NCI-H2107 (cell line): ENCODE data around the gene PSMB10.
"Not testable (repeated sequence)": the region's sequence is repeated elsewhere in the genome, so short reads cannot be mapped to it uniquely, and the experiment has no call there.

Experiments used
- DNase-seq: peaks from one replicate; lab custom pipeline; 2025; lab: John Stamatoyannopoulos, UW

Gene PSMB10

DNA sequence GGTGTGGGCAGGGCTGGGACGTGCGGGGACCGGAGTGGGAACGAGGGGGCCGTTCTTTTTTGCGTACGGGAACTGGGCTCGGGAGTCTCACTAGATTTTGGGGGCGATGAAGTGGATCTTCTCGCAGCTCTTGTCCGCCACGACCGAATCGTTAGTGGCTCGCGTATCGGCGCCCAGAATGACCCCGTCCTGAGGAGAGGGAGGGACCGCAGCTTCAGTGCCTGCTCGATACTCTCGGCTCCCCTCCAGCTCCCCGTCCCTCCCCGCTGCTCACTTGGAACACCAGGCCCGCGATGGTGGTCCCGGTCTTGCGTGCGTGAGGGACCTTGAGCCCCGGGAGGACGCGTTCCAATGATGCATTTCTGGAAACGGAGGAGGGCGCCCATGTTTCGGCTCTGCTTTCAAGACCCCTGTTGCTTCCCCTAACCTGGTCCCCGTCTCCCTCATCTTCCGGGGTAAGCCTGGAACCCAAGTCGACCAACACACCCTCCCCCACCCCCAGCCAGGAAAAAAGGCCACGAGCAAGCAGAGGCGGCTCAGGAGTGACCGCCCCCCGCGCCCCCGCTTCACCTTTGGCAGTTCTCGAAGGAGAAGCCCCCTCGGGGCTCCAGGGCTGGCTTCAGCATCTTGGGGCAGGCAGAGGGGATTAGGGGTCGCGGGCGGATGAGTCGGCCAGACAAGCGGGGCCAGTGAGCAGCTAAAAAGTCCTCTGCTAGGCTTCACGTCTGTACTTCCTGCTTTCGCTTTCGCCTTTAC lies at the start of gene PSMB10:
Gene PSMB10, minus strand, starts transcription at position 727 of the 756 bp plus-strand sequence. Its CDS starts 101 bp downstream, at position 626.
- no peak for DNase-seq

DNA sequence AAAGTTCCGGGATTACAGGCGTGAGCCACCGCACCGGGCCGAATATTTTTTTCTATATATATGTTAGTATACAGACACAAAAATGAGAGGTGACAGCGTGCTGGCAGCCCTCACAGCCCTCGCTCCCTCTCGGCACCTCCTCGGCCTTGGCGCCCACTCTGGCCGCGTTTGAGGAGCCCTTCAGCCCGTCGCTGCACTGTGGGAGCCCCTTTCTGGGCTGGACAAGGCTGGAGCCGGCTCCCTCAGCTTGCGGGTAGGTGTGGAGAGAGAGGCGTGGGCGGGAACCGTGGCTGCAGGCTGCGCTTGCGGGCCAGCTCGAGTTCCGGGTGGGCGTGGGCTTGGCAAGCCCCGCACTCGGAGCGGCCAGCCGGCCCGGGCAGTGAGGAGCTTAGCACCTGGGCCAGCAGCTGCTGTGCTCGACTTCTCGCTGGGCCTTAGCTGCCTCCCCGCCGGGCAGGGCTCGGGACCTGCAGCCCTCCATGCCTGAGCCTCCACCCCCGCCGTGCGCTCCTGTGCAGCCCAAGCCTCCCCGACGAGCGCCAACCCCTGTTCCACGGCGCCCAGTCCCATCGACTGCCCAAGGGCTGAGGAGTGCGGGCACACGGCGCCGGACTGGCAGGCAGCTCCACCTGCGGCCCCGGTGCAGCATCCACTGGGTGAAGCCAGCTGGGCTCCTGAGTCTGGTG lies 45.5 kb upstream of the PSMB10 start:
- DNase-seq = no peak

DNA sequence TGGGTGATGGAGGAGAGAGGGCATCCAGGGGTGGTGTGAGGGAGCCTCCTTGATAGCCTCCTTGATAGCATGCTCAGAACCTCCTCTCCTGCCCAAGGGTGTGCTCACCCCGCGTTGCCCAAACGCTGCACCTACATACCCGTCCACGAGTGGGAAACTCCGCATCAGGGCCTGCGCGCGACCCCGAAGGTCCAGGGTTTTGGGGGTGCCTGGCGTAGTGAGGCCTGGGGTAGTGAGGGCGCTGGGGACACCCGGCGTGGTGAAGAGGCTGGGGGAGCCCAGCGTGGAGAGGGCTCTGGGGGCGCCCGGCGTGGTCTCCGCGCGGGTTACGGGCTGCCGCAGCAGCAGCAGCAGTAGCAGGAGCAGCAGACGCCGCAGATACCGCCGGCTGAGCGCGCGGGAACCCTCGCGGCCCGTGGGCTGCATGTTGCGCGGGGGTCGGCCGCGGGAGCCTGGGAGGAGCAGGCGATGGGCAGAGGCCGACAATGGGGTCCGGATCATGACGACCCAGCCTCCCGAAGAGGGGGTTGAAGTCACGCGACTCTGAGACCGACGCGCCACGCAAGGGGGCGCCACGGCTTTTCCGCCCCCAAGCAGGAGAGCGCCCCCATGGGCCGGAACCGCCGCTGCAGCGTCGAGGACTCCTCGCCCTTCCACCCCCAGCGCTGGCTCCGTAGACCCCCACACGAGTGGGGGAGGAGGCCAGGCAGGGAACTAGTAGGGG lies 43.5 kb upstream of the PSMB10 start, which contains the start of gene DPEP3:
Gene DPEP3, minus strand, starts transcription at position 545 of the 724 bp plus-strand sequence. Its CDS starts 119 bp downstream, at position 426.
- no peak for DNase-seq

DNA sequence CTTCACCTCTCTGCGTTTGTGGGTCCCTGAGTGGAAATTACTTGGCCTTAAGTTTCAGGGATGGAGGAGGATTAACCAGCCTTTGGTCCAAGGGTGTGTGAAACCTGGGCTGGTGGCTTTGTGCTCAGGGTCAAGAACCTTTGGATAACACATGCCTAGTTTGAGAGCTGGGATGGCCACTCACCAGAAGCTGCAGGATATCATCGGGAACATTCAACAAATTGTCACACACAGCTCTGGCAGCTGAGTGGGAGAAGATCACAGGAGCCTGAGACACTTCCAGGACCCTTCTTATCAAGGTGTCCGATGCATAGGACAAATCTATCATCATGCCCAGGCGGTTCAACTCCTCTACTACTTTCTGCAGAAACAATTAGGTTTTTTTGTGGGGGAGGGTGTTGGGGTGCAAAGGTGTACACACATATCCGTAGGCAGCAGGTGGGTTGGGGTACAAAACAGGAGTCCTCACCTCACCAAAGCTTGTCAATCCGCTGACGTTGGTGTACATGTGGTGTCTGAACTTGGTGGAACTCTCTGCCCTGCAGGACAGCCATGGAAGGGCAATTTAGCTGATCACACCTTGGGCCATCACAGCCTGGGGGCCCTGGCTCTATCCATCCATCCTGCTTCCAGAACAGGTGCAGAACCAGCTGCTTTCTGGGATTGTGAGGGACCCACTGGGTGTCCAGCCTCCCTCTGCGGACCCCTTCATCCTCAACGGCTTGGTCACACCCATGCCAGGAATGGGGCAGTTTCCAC lies 41.0 kb upstream of the PSMB10 start:
- no peak for DNase-seq

DNA sequence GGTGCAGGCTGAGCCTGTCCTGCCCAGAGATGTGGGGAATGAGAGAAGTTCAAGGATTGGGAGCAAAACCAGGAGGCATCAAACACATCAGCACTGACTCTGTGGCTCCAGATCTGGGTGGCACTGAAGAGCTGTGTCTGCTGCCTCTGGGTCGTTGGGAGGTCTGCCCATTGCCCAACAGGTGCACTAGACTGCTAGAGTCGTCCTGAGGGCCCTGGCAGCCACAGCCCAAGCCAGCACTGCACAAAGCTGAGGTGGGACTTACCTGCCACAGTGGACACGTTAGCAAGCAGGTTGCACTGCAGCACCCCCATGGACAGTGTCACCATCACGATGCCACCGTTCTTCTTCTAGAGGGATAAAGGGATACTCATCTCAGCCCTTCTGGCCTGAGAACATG lies 40.4 kb upstream of the PSMB10 start:
- DNase-seq = no peak

DNA sequence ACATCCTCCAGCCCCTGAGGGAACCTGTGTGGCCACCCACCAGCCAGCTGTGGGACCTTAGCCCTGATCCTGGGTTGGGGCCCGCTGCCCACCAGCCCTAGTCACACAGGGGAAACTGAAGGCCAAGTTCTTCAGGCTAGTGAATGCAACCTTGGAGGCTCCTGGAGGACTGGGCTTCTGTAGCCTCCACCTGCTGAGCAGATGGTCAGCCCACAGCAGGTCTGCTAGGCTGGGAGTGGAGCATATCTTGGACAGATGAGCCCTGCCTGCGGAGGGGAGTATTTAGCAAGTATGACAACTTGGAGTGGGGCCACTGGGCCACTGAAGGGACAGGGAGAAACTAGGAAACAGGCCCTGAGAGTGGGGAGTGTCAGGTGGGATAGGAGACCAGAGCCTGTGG lies 39.6 kb upstream of the PSMB10 start:
- DNase-seq = no peak

DNA sequence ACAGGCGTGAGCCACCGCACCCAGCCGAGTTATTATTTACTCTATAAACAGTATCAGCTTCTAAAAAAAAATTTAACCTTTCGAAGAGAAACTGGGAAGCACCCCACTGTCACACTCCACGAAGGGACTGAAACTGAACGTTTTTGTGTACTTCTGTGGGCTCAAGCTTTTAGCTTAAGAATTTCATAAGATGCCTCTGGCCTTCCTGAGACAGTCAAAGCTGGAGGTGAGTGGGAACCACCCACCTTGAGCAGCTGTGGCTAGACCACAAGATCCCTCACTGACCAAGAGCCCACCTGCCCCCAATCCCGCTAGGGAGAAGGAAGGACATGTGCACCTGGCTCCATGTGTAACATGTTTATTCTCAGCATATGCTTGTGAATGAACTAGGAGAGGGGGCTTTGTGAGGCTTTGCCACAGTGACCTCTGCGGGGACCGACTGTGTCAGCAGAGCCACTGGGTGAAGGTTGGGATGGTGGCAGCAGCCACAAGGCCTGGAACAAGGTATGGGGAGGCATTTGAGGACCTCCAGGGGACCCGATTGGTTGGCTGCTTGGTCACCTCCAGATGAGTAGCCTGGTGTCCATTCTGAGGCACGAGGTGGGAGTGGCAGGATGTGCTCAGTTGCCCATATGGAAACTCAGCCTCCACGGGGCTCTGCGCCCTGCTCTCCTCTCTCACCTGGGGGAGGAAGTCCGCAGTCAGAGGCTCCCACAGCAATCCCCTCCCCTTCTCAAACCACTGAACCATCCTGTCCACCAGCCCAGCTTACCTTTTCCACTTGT lies 38.9 kb upstream of the PSMB10 start:
- no peak for DNase-seq

DNA sequence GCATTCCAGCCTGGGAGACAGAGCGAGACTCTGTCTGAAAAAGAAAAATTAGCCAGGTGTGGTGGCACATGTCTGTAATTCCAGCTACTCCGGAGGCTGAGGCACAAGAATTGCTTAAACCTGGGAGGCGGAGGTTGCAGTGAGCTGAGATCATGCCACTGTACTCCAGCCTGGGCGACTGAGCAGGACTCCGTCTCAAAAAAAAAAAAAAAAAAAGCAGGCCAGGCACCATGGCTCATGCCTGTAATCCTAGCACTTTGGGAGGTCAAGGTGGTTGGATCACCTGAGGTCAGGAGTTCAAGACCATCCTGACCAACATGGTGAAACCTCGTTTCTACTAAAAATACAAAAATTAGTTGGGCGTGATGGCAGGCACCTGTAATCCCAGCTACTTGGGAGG lies 35.6 kb upstream of the PSMB10 start:
- not testable (repeated sequence) for DNase-seq

DNA sequence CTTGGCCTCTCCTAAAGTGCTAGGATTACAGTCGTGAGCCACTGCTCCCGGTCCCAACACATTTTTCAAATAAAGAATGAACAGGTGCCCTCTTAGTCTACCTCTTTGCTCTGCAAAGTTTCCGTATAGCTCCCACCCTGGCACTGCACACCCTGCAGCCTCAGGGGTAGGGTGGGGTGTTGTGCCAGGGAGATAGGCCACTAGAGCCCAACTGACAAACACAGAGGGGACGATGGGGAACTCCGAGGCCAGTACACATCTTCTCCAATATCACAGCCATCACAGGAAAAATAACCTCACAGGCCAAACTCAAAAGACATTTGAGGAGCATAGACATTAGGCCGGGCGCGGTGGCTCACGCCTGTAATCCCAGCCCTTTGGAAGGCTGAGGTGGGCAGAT lies 34.5 kb upstream of the PSMB10 start:
- no peak for DNase-seq

DNA sequence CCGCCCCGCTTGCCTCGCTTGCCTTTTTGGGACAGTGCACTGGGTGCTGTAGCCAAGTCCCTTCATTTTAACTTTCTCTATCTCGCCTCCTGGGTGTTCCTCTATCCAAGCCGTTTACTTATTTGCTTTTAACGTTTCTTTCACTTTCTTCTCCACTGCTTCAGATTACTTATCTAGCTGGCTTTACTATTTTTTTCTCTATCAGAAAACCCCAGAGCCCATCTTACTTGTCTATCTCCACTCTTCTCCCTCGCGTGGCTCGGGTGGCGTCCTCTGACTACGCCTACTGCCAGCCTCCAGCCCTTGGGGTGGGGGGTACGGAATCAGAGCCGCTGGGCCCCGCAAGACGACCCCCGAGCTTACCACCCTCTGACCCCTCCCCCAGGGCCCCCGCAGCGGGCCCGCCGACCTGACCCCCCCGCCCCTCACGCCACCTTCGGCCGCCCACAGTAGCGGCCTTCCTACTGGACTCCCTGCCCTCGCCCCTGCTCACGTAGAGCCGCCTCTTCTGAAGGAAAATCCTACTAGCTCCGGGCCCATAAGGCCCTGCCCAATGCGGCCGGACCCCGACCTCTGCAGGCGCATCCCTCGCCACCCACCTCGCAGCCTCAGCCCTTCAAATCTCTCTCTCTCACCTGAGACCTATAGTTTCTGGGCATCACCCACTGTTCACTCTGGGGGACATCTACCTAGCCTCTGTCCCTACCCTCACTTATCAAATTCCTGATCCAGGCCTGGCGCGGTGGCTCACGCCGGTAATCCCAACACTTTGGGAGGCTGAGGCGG lies 32.8 kb upstream of the PSMB10 start:
- no peak for DNase-seq

DNA sequence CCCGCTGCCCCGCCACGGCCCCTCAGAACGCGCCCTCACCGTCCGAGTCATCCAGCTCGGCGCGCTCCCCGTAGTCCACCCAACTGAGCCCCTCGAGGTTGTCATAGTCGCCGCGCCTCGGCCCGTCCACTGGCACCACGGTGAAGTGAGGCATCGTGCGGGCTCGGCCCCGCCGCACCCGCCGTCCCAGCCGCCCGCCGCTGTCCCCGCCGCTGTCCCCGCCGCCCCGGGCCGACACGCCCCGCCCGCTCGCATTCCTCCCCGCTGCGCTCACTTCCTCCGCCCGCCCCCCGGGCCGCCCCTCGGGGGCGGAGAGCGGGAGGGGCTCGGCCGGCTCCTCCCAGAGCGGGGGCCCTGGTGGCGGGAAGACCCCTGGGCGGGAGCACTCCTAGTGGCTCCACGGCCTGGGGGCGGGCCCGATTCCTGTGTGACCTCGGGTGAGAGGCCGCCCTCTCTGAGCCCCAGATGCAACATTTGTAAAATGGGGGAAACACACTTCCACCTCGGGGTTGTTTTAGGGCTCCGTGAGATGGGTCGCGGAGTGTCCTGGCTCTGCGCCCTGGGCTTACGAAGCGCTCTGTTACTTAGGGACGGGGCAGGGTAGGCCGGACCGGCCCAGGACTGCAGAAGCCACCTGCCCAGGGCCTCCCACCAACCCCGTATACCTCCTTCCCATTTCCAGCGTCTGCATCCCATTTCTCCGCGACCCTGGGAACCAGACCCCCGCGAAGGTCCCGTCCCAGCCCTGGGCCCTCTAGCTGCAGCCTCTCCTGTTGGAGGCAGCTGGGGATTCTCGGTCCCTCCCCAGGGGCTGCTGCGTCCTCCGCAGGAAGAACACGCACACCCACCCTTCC lies 32.0 kb upstream of the PSMB10 start, which contains the start of gene SLC12A4:
Gene SLC12A4, minus strand, starts transcription at position 238 of the 854 bp plus-strand sequence. Its CDS starts 84 bp downstream, at position 154.
- DNase-seq = no peak

DNA sequence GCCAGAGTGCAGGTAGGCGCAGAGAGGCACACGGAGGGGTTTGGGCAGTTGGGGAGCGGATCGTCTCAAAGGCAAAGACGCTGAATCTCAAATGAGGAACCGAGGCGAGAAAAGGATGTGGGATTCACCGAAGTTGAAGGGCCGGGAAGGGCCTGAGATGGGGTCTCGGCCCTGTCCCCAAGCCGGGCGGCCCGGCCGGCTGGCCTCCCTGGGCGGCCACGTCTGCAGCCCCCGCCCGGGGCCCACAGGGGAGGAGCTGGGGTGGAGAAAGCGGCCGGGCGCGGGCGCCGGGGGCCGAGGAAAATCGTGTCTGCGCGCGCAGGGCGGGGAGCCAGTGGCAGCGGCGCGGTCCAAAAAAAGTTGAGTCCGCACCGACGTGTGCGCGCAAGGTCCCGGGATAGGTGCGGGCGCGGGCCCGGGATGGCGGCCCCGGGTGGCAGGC lies 31.3 kb upstream of the PSMB10 start:
- no peak for DNase-seq

DNA sequence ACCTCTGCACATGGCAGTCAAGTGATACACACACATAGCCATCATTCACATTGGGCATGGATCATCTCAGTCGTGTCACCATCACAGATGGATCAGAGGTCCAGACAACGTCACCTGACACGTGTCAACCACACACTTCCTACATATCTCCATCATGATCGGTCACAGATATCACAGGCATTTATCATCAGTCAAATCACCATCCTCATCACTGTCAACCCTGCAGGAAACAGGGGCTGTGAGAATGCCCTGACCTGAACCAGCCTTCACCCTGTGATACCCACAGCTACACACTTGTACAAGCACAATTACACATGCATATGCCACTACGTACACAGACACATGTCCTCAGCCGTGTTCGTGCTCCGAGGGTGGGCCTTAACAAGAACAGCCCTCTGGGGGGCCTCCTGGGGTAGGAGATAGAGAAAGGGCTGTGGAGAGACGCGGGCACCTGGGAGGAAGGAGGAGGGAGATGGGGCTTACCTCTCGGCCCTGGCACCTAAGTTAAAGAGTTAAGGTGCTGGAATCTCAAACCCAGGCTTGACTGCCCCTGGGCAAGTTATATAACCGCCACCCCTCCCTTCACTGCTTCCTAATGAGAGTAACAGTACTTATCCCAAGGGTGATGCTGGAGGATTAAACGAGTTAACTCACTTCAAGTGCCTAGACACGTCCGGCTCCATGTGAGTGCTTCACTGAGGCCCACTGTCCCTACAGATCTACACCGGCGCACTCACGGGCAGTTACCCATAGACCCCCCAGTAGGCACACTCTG lies 30.7 kb upstream of the PSMB10 start:
- no peak for DNase-seq

DNA sequence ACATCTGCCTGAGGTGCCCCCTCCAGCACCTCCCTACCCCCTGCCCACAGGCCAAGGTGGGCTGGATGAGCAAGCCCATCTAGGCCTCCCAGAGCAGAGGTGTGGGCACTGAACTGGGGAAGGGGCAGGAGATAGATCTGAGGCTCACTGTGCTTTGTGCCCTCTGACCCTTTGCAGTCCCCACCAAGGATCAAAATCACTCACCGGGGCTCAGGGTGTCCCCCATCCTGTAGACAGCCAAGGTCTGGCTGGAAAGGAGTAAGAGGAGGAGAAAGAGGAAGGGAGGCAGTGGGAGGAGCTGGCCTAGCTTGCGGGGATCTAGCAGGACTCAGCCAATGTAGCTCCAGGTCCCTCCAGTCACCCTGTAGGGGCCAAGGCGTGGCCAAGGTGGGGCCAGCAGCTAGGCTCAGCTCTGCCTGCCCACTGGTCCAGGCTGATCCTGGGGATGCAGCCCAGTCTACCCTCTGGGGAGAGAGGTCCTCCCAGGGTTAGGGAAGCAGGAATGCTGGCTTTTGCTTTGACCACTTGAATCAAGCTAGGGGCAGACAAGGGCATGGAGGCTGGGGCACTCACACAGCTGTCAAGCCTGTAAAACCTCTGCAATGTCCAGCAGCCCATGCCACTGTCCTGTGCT lies 30.0 kb upstream of the PSMB10 start:
- DNase-seq = no peak

DNA sequence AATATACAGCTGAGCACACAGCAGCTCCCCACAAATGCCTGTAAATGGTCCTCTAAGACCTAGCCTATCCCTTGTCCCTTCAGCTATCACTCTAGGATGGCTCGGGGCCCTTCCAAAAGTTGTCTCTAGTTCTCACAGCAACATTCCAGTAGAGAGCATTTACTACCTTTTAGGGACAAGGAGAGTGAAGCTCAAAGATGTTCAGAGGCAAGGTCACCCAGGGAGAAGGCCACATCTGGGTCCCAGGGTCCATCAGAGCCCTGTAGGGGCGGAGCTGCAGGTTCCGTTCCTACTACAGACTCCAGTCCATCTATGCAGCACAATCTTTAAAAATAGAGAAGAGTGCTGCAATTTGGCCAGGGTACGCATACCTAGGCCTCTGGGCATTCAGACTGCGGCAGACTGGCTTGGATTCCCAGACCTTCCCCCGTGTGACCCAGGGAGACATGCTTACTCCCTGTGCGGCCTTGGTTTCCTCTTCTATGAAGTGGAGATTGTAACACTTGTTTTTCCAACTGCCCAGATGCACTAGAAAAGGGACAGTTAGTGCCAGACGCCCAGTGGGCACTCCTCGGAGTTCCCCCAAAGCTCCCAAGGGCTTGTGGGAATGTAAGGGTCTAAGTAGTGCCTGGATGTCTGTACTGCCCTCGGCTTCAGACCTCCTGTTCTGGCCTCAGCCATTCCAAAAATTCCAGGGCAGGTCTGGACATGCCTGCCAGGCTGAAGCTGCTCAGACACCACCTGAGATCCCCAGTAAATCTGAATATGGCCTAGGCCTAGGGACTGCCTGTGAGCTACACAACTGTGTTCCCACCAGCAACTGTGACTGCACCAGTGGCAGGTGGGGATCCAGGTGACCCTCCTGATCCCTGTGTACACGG lies 29.3 kb upstream of the PSMB10 start:
- DNase-seq = no peak

DNA sequence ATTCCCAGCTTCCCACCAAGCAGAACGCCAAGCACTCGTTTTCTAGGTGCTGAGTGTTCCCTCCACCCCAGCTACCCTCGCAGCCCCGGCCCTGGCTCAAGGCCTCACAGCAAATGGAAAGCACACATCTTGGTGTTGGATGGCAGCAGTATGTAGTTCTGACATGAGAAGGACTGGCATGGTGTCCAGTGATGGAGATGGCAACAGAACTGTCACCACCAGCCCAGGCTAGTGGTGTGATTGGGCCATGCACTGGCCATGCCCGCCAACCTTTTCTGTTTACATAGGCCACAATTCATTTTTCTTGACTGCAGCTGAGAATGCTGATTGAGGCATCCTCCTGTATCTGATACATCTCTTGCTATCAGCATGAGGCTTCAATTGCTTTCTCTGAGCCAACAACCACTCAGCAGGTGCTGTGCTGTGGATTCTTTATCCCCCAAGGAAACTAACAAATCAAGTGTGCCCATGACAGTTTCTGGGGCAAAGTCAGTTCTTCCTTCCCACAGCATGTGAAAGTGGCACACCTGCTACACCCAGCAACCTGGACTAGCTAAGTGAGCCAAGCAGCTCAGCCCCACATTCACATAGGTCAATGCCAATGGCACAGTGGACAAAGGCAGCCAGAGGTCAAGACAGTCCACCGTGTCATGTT lies 28.0 kb upstream of the PSMB10 start:
- no peak for DNase-seq
